Smooth muscle cell of the brain vasculature (primary cell): Measurements from ENCODE around the gene INS.

Experiments
- DNase-seq: peaks from one replicate; pipeline ENCODE4 v3.0.0-alpha.2; 2012; ENCODE audit warnings: low read depth, low spot score

Gene INS

DNA sequence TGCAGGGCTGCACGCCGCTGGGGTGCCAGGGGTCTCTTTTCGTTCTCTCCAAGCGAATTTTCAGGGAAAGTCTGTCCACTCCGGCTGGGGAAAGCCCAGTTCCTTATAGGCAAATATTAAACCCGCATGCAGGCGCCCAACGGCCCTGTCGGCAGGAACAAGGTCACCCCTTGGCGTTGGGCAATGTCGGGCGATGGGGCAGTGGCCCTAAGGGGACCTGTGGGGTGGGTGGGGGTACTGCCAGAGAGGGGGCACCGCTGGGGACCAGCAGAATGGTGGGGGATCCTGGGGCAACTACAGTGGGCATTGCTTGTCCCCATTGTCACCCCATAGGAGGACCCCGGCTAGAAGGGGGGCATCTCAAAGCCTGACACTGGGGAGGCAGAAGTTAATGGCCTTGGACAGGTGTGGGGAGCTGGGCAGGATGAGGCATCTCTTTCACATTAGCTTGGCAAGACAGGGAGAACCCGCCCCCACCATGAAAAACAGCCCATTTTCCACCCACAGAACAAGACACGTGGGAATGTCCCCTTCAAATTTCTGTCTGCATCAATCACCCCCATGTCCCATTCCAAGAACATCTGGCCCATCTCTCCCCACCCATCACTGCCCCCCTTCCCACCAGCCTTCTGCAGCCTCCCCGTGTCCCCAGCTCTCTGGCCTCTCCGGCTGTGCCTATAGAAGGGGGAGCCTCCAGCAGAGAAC lies 16.3 kb downstream of the INS start:
- no peak for DNase-seq

- DNase-seq = no peak
These were observed 17.0 kb downstream of the INS start for GRCh38 chr11:2143799-2144543.

DNA sequence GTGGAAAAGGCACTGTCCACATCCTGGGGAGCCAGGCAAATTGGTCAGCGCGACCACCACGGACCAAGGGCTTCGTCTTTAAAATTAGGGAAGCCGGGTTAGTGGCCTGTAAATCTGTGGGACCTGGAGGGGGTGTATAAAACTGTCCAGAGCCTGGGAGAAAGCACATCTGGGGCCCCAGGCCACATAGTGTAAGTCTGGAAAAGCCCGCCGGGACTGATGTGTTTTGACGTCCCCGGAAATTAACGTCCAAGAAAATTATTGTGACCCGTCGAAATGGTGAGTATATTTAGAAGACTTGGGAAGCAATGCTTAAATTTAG lies 17.6 kb downstream of the INS start:
- no peak for DNase-seq

GRCh38 chr11:2142762-2143202 lies 18.2 kb downstream of the INS start:
- no peak for DNase-seq

- DNase-seq = no peak
These were observed 18.7 kb downstream of the INS start for GRCh38 chr11:2142300-2142759.

DNA sequence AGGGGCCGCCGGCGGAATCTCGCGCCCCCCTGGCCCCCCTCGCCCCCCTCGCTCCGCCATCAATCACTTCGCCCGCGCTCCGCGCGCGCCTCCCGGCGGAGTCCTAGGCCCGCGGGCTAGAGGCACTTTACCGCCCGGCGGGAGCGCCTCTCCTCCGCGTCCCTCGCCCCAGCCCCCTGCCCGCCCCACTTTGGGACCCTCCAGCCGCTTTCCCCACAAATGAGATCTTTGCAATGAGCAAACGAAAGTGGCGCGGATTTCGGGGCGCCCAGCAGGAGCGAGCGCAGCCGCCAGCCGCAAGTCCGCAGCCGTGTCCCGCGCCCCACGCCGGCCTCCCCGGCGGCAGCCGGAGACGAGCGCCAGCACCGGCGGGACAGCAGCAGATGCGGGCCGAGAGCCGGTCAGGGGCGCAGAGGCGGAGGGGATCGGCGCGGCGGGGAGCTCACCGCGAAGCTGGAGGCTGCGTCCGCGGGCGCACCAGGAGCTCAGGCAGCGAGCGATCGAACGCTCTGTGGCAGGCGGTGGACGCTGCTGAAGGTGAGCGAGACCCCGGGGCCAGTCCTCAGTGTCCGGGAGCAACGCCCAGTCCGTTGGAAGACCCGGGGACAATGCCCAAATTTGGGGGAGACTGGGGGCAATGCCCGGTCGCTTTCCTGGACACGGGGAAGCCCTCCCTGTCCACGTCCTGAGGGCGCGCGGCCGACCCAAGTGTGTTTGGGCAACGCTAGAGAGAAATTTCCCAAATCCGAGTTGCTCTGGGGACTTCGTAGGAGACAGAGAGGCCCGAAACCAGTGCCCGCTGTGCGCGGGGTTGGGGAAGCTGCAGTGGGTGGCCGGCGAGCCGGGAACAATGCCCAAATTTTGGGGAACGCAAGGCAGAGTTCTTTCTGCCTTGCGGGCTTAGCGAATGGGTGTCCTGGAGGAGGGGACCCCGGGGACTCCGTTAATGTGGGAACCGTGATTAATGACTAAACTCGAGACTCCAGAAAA lies 20.3 kb downstream of the INS start:
- DNase-seq = no peak

DNA sequence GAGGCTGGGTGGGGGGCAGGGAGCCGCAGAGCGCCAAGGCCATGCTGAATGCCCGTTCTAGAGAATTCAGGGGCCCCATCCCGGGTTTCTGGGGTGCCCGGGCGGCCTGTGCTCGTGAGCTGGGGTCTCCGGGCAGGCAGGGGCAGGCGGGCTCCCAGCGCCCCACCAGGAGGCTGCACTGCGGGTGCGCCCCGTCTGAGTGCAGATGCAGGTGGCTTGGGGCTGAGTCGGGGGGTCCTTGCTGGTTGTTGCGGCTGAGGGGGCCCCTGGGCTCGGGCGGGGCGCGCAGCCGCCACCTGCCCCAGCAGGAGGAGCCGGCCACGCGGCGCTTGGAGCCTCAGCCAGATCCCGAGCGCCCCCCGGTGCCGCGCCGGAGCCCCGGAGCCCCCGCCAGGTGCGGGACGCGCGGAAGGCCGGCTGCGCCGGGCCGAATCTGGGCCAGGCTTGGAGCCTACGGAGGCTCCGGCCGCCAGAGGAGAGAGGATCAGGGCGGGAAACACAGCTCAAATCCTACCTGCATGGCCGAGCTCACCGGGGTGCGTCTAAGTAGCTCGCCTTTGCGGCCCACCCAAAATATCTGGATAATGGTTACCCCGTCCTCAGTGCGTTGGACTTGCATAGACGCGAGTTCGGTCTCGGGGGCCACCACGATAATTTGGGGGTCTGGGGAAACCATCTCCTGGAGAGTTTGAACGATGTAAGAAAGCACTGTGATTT lies 21.2 kb downstream of the INS start:
- no peak for DNase-seq

GRCh38 chr11:2139123-2139521 lies 21.9 kb downstream of the INS start, which contains the start of gene IGF2:
TSS of gene IGF2 (minus strand) at chr11:2139389. CDS start at chr11:2135523, 3,866 bp downstream.
- DNase-seq = no peak

- DNase-seq = no peak
These were observed 22.4 kb downstream of the INS start for GRCh38 chr11:2138431-2139122.

GRCh38 chr11:2138068-2138430 lies 23.0 kb downstream of the INS start:
- DNase-seq = no peak

- no peak for DNase-seq
These were observed 23.6 kb downstream of the INS start for GRCh38 chr11:2137202-2138067.

- DNase-seq = no peak
These were observed 24.1 kb downstream of the INS start for GRCh38 chr11:2136952-2137201.

GRCh38 chr11:2136209-2136951 lies 24.6 kb downstream of the INS start:
- DNase-seq = no peak

DNA sequence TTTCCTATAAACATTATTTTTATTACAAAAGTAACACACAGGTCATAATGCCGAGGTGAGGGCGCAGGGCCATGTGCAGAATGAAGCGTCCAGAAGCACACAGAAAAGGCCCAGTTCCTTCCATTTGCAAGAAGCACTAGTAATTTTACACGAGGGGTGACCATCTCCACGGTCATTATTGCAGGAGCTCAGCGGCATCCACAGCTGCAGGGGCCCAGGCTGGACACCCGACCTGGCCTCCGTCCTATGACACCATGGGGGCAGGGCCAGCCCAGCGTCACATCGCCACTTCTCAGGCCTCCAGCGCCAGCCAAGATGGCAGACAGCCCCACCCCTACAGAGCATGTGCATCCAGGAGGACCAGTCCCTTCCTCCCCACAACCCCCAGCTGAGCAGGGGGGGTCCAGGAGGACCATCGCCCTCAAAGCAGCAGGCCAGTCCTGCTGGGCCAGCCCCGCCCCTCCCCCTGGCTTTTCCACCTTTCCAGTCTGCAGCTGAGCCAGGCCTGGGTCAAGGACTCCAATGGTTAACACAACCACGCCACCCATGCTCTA lies 25.3 kb downstream of the INS start:
- DNase-seq = no peak

GRCh38 chr11:2135018-2135569 lies 25.9 kb downstream of the INS start:
- no peak for DNase-seq

DNA sequence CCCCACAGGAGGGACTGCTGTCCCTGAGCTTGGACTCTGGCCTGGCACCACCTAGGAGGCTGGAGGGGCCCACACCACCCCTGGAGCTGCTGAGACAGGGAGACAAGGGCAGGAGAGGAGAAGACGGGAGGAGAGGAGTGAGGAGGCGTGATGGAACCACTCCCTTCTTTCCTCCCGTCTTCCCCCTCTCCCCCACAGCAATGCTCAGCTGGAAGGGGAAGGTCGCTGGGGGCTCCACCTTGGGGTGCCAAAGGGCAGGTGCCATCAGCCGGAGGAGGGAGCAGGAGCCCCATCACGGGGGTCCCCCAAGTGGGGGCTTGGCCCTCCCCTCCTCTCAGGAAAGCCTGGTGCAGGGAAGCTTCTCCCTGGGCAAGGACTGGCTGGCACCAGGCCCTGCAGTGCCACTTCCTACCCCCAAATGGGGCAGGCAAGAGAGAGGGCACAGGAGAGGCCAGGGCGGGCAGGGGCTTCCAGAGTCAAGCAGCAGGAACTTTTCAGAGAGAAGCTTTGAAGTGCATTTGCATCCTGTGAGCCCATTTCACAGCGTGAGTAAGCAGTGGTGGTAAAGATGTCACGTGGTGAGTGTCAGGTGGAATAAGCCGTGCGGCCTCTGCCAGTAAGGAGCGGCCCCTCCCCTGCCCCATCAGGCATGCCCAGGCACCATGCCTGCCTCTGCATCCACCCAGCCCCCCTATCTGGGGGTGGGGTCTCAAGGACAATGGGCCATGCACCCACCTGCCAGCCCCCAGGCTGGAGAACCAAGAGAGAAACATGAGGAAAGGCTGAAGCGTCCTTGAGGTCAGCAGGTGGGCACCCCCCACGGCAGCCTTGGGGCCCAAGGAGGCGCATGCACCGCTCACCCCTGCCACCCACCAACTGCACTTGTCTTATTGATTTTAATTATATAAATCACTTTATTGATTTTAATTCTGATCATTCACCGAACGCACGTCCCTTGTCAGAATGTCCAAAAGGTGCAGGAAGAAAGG lies 26.7 kb downstream of the INS start:
- no peak for DNase-seq

DNA sequence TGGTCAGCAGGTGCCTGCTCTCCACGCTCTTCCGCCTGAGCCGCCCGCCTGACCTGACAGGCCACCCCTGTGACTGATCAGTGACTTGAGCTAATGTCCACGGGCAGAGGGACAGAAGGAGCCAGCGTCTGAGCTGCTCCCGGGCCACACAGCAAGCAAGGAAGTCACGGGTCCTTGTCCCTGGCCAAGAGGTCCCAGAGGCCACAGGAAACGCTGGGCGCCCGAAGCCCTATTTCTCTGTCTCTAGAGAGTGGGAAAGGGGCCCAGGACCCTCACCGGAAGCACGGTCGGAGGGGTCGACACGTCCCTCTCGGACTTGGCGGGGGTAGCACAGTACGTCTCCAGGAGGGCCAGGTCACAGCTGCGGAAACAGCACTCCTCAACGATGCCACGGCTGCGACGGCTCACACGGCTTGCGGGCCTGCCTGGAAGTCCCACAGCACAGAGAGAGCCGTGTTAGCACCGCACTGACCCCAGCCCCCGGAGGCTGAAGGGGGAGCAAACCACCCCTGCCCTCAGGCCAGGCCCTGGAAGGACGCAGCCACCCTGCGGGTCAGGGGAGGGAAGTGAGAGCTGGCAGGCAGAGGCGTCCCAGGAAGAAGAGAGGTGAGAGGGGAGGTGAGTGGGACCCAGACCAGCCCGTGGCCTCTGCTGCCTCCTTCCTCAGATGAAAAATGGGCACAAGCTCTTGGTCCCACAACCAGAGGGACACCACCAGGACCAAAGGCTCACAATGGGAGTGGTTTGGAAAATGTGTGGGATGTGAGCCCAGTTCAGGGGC lies 27.6 kb downstream of the INS start:
- no peak for DNase-seq
